ENCODE results near the gene CISH.

Gene CISH

DNA sequence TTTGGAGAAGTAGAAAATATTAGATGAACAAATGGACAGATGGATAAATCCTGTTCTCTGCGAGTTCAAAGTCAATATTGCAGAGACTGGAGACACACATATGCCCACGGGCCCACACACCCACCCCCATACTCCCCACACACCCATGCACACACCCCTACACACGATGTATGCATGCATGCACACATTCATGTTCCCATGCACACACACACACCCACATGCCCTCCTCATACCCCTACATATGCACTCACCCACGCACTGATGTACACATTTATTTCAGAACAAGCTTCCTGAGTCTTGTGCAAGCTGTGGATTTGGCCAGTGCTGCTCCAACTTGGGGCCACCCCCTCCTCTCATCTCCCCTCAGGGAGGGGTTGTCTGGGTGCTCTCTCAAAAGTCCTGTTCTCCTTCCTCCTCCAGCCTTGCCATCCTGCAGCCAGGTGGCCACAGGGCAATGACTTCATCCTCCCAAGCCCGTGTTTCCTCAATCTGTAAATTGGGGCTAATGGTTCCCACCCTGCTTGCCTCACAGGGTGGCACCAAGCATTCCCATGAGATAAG, 21.7 kb upstream of the CISH start:
- peak in 1 of 2 experiments; percentile 81 for DNase-seq (ENCODE audit: low read depth in 1 of 2, low spot score in 1 of 2)
- TF ChIP-seq POLR2AphosphoS5 (IDR thresholded peaks at IDR 0.05; ENCODE audit: low read depth) (peak; percentile 50), GABPA (IDR thresholded peaks at IDR 0.05; ENCODE audit: low read depth) (no peak)
- H3K27me3 ChIP-seq (ENCODE audit: insufficient read depth, poor library complexity, severe bottlenecking) = no peaks in the 10 kb centered on the region
- H3K27ac ChIP-seq (replicated peaks) = peak overlapping the region; percentile 63
- H3K4me3 ChIP-seq (replicated peaks; ENCODE audit: insufficient read depth, low read length) = no peak overlapping the region

- peak in 1 of 2 experiments; percentile 73 for DNase-seq (ENCODE audit: low read depth in 1 of 2, low spot score in 1 of 2)
- Histone ChIP-seq H3K27me3 (ENCODE audit: insufficient read depth, poor library complexity, severe bottlenecking) (no peaks in the 10 kb centered on the region), H3K4me3 (replicated peaks; ENCODE audit: insufficient read depth, low read length) (no peak overlapping the region), H3K27ac (replicated peaks) (peak overlapping the region; percentile 63)
- TF ChIP-seq CTCF (IDR thresholded peaks at IDR 0.05; ENCODE audit: insufficient read depth, low read length) (peak; percentile 29), SPI1 (IDR thresholded peaks at IDR 0.05; ENCODE audit: borderline replicate concordance, low read depth) (peak; percentile 64; the same call in 1 of the 2 replicates), POLR2AphosphoS5 (IDR thresholded peaks at IDR 0.05; ENCODE audit: low read depth) (no peak)
Observed at GRCh38 chr3:50632450-50632849, 20.9 kb upstream of the CISH start.

DNA sequence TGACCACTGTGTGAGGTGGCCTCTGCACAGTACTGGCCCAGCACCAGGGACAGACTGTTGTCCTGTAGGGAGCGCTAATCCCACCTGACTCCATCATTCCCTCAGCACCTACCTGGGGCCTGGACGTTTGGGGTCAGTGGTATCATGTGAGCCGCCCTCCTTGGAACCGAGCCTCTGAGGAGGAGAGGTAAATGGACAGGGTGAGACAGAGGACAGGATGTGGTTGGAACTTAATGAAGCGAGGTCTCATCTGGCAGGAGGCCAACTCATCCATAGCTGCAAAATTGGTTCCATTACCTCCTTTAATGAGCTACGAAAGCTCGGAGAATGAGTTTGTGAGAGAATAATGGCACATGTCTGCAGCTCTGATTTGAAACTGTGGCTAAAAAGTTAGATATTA, 19.3 kb upstream of the CISH start:
- TF ChIP-seq CTCF (IDR thresholded peaks at IDR 0.05; ENCODE audit: insufficient read depth, low read length) (no peak), POLR2AphosphoS5 (IDR thresholded peaks at IDR 0.05; ENCODE audit: low read depth) (no peak), GABPA (IDR thresholded peaks at IDR 0.05; ENCODE audit: low read depth) (no peak), REST (IDR thresholded peaks at IDR 0.05; ENCODE audit: insufficient replicate concordance, low read depth) (no peak), SPI1 (IDR thresholded peaks at IDR 0.05; ENCODE audit: borderline replicate concordance, low read depth) (no peak)
- no peak for DNase-seq (ENCODE audit: low read depth in 1 of 2, low spot score in 1 of 2)
- no peaks in the 10 kb centered on the region for H3K27me3 ChIP-seq (ENCODE audit: insufficient read depth, poor library complexity, severe bottlenecking)
- H3K27ac ChIP-seq (replicated peaks) = no peak overlapping the region
- no peak overlapping the region for H3K4me3 ChIP-seq (replicated peaks; ENCODE audit: insufficient read depth, low read length)

DNA sequence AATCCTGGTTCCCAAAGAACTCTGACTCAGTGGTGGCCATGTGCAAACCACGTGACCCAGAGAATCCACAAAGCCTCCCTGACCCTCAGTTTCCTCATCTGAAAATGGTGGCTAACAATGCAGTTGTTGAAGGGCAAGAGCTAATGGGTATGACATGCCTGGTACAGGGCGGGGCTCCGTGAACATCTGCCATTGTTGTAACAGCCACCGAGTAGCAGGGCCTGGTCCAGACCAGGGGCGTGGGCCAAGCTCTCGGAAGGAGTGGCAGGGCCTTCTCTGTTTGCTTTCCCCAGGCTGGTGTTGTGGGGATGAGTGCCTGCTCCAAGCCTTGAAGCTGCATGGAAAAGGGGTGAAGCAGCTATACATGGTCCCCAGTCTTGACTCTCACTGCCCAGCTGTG, 18.8 kb upstream of the CISH start:
- Histone ChIP-seq H3K27ac (replicated peaks) (peak overlapping the region; percentile 29; the same call in 1 of the 2 replicates), H3K4me3 (replicated peaks; ENCODE audit: insufficient read depth, low read length) (no peak overlapping the region), H3K27me3 (ENCODE audit: insufficient read depth, poor library complexity, severe bottlenecking) (no peaks in the 10 kb centered on the region)
- DNase-seq (ENCODE audit: low read depth in 1 of 2, low spot score in 1 of 2) = no peak
- TF ChIP-seq GABPA (IDR thresholded peaks at IDR 0.05; ENCODE audit: low read depth) (no peak), SPI1 (IDR thresholded peaks at IDR 0.05; ENCODE audit: borderline replicate concordance, low read depth) (no peak), REST (IDR thresholded peaks at IDR 0.05; ENCODE audit: insufficient replicate concordance, low read depth) (no peak), POLR2AphosphoS5 (IDR thresholded peaks at IDR 0.05; ENCODE audit: low read depth) (no peak), CTCF (IDR thresholded peaks at IDR 0.05; ENCODE audit: insufficient read depth, low read length) (no peak)

Measured in HL-60 (cell line).